OCI-LY1 (cell line): ENCODE results near the gene CATSPER1.

Source experiments
- EZH2 ChIP-seq: fragments of 200-600 bp; sonication (generic), shearing (Covaris generic); IDR thresholded peaks from 2 replicates; pipeline ENCODE4 v1.8.0; 2017; ENCODE audit warnings: borderline replicate concordance, mixed run types, mild to moderate bottlenecking, antibody characterized with exemption, low read length, moderate library complexity, mixed read lengths
- TF ChIP-seq, protein P1 (sequence below): fragments of 200-600 bp; sonication (generic), shearing (Covaris generic); IDR thresholded peaks from 2 replicates; pipeline ENCODE4 v1.5.1; 2017; ENCODE audit warnings: mild to moderate bottlenecking, antibody characterized with exemption, low read length, moderate library complexity, mixed read lengths

DNA sequence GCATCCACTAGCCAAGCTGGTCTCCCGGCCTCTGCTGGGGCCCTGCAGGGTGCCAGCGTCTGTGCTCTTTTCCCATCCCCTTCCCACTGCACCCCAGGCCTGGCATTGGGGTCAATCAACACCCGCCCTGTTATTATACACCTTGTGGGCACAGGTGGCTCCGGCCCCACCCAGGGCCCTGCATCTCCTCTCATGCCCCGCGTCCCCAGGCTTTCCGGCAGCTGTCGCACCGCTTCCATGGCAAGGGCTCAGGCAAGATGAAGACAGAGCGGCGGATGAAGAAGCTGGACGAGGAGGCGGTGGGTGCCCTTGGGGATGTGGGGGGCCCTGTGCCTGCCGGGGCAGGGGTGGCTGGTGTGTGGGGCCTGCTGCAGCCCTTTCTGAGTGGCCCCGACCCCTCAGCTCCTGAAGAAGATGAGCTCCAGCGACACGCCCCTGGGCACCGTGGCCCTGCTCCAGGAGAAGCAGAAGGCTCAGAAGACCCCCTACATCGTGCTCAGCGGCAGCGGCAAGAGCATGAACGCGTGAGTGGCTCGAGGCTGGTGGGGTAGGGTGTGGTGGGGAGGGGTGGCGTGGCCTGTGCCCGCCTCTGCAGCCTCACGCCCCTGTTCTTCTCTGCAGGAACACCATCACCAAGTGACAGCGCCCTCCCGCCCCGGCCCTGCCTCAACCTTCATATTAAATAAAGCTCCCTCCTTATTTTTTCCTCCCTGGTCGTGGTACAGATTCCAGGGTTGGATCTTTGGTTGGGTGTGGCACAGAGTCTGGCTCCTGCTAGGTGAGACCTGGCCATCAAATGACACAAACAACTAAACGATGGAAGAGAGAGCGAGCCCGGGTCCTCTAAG lies 47.7 kb downstream of the CATSPER1 start:
- TF ChIP-seq, protein P1, sequence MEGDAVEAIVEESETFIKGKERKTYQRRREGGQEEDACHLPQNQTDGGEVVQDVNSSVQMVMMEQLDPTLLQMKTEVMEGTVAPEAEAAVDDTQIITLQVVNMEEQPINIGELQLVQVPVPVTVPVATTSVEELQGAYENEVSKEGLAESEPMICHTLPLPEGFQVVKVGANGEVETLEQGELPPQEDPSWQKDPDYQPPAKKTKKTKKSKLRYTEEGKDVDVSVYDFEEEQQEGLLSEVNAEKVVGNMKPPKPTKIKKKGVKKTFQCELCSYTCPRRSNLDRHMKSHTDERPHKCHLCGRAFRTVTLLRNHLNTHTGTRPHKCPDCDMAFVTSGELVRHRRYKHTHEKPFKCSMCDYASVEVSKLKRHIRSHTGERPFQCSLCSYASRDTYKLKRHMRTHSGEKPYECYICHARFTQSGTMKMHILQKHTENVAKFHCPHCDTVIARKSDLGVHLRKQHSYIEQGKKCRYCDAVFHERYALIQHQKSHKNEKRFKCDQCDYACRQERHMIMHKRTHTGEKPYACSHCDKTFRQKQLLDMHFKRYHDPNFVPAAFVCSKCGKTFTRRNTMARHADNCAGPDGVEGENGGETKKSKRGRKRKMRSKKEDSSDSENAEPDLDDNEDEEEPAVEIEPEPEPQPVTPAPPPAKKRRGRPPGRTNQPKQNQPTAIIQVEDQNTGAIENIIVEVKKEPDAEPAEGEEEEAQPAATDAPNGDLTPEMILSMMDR = no peak
- TF ChIP-seq EZH2 = no peak
